Small intestine (tissue), 7 donors: ENCODE results near the gene LSAMP. TPM values are rescaled to one million over a fixed set of nuclear protein-coding genes. Genes with fewer than 3 reads are reported as not detected.

Source experiments
- DNase-seq, 2 donors: peaks; one replicate each; pipeline versions ENCODE4 v3.0.0 to v3.0.0-alpha.2; 2013
- FAIRE-seq: peaks from 2 replicates; lab custom pipeline; 2012; peaks lifted over from hg19 to GRCh38; lab: Jason Lieb, UNC
- H3K27ac ChIP-seq, 3 donors: one replicate each; pipeline ENCODE4 v1.5.1; 2013; ENCODE audit warnings: low read length in 2 of 3, mild to moderate bottlenecking in 2 of 3, control low read depth in 1 of 3, inconsistent platforms in 1 of 3, low read depth in 1 of 3, moderate library complexity in 1 of 3
- H3K27me3 ChIP-seq, 3 donors: one replicate each; pipeline ENCODE4 v1.6.1; 2013; ENCODE audit warnings: low read length in 3 of 3, inconsistent platforms in 1 of 3; ENCODE audit not compliant: control insufficient read depth in 3 of 3, insufficient read depth in 3 of 3
- H3K36me3 ChIP-seq, 3 donors: one replicate each; pipeline ENCODE4 v1.6.1; 2013; ENCODE audit warnings: low read length in 3 of 3, inconsistent platforms in 1 of 3, low read depth in 1 of 3, mild to moderate bottlenecking in 1 of 3, moderate library complexity in 1 of 3; ENCODE audit not compliant: control insufficient read depth in 3 of 3, insufficient read depth in 2 of 3
- H3K4me1 ChIP-seq, 3 donors: one replicate each; pipeline ENCODE4 v1.6.1; 2013; ENCODE audit warnings: low read length in 2 of 3, inconsistent platforms in 1 of 3, low read depth in 1 of 3, mild to moderate bottlenecking in 1 of 3, moderate library complexity in 1 of 3; ENCODE audit not compliant: control insufficient read depth in 3 of 3, insufficient read depth in 2 of 3
- H3K4me3 ChIP-seq, 3 donors: one replicate each; pipeline ENCODE4 v1.5.1; 2013; ENCODE audit warnings: low read length in 3 of 3, control low read depth in 1 of 3, inconsistent platforms in 1 of 3, low read depth in 1 of 3, mild to moderate bottlenecking in 1 of 3, moderate library complexity in 1 of 3
- H3K9me3 ChIP-seq, 2 donors: one replicate each; pipeline ENCODE4 v1.6.1; 2013; ENCODE audit warnings: low read depth in 1 of 2, low read length in 1 of 2; ENCODE audit not compliant: control insufficient read depth in 2 of 2, insufficient read depth in 1 of 2
- WGBS, 3 donors: extraction: QIAGEN DNeasy Blood & Tissue Kit; methylation state at CpG; one replicate each; pipeline ENCODE4 v1.1.7; 2013; 5-methylcytosine and 5-hydroxymethylcytosine counted together
- polyA plus RNA-seq, 4 donors: library from polyadenylated mRNA; stranded (reverse) in 3 of 4; unstranded in 1 of 4; fragments of 200-250 nt in 3 of 4; fragments of 120-200 nt in 1 of 4; gene quantifications; one replicate each; pipeline versions ENCODE4 v1.2.1 to v1.2.3, GENCODE V29; 2013
- donor health status: healthy with polysubstance abuse.
- donor health status: control.
- donor health status: control.
- donor health status: Bipolar disorder and iron deficiency.
- donor health status: healthy.

Gene LSAMP
- polyA plus RNA-seq, 4 donors = 0.27 to 2.9 (median 1.8) TPM; not detected in 1

DNA sequence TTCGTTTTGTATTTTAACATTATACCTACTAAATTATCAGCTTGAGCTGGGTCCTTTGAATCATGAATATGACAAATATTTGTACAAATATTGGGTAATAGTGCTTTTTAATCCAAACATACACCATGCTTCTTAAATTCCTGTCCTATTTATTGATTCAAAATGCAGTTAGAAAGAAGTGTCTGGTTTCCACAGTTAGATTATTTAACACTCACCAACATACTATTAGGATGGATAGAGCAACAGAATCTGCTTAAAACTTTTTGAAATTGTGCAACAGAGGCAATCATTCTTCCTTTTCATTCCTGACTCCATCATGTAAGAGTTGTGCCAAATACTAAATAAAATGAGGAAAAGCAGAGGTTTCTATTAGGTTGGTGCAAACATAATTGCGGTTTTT is 281.2 kb downstream of the LSAMP start:
- Histone ChIP-seq H3K36me3 (no peaks in the 10 kb centered on the region), H3K4me1 (no peaks in the 10 kb centered on the region)
- no peak for FAIRE-seq

DNA sequence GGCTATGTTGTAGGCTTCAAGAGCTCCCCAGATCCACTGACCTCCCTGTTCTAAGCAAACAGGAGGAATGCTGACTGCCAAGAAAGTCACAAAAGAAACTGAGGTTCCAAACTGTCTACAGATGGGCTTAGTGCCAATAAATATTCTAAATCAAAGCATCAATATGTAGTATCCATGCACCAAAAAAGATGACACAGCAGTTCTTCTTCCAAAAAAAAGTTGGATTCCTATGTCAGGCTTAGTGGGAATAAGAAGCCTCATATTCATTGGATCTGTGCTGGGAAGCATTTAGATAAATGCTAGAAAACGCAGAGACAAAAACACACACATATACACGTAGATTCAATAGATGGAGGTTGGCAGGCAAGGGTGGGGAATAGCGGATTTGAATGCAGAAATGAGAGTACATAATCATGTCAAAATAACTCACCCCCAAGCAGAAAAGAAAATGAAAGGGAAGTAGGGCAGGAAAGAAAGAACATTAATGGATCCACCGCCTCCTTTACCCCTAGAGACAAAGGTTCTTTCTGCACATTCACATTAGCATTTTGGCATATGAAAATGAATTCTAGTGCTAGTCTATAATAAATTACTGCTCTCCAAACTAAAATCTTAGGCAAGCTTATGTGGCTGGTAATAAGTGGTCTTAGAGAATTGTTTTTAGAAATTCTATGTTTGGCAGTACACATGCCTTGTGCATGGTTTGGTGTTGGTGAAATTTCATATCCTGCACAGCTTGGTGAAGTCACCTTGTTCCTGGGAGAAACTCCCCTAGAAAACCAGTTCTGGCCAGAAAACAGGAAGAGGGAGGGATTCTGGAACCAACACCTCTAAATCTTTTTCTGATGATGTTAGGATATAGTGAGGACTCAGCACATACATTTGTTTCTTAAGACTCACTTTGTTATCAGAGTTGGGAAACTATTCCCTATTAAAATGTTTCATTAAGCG is 283.4 kb downstream of the LSAMP start:
- FAIRE-seq = no peak
- Histone ChIP-seq H3K36me3 (no peaks in the 10 kb centered on the region), H3K4me1 (no peaks in the 10 kb centered on the region), H3K9me3 (no peaks in the 10 kb centered on the region), H3K4me3 (no peak overlapping the region), H3K27ac (no peak overlapping the region), H3K27me3 (no peaks in the 10 kb centered on the region)
- WGBS, 3 donors = 72 to 84% (median 76%) methylated on average over 5 of the region's 5 CpGs
- DNase-seq = no peak

More for the DNA sequence above, 281.2 kb downstream of the LSAMP start:
- no peak for DNase-seq
- no peak overlapping the region for H3K4me3 ChIP-seq
- no peaks in the 10 kb centered on the region for H3K9me3 ChIP-seq
- H3K27ac ChIP-seq = no peak overlapping the region
- 67 to 72% (median 72%) methylated on average over 2 of the region's 2 CpGs for WGBS, 3 donors
- no peaks in the 10 kb centered on the region for H3K27me3 ChIP-seq

DNA sequence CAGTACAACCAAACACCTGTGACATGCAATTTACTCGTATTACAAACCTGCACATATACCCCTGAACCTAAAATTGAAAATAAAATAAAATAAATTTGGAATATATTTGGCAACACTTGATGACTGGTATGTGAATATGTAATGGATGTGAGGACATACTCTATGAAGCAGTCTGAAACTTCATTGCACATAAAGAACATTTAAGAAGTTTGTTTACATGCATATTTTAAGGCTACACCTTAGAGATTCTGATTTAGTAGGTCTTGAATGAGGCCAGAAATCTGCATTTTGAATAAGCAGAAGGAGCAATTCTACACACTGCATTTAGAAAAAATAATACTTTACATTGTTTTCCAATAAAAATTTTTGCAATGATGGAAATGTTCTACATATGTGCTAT is 284.7 kb downstream of the LSAMP start:
- no peaks in the 10 kb centered on the region for H3K36me3 ChIP-seq
- DNase-seq (no peak), FAIRE-seq (no peak)
- no peak overlapping the region for H3K27ac ChIP-seq
- no peaks in the 10 kb centered on the region for H3K4me1 ChIP-seq
- H3K4me3 ChIP-seq = no peak overlapping the region
- no peaks in the 10 kb centered on the region for H3K9me3 ChIP-seq
- no peaks in the 10 kb centered on the region for H3K27me3 ChIP-seq
- WGBS, 3 donors = 79 to 89% (median 89%) methylated on average over 1 of the region's 1 CpG

DNA sequence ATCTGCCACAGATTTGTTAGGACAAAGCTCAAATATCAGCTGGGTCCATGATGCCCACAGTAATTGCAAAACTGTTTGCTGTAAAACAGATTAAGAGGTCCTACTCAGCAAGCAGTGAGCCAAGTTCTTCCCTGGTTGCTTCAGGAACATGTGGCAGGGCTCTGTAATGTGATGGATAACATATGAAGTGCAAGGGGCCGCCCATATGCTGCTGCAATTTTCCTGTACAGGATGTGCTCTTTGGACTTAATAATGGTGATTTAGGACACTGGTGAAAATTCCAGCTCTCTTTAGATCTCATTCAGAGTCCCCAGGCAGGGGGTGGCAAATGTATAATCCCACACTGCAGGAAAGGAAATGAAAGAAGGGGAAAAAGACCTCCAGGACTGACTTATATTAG is 289.4 kb downstream of the LSAMP start:
- no peaks in the 10 kb centered on the region for H3K36me3 ChIP-seq
- H3K4me3 ChIP-seq = no peak overlapping the region
- H3K27me3 ChIP-seq = no peaks in the 10 kb centered on the region
- H3K9me3 ChIP-seq = no peaks in the 10 kb centered on the region
- no peaks in the 10 kb centered on the region for H3K4me1 ChIP-seq
- H3K27ac ChIP-seq = no peak overlapping the region
- WGBS, 3 donors = 38 to 61% (median 52%) methylated on average over 1 of the region's 1 CpG
- FAIRE-seq (no peak), DNase-seq (peak in 1 of 2 donors; percentile 9)

DNA sequence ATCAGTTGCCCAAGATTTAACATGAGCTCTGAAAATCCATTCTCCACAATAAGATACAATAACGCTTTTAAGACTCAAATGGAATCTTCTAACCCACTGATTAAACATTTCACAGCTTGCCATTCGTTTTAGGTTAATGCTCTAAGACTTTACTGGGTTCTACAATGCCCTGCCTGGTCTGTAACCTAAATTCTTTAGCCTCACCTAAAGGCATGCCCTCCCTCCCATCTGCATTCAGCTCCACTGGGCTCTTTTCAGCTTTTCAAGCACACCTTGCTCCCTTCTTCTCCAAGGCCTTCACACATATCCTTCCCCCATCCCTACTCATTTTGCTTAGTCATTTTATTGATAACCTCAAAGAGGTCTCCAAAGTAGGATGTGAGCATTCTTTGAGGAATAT is 290.9 kb downstream of the LSAMP start:
- H3K27ac ChIP-seq = no peak overlapping the region
- H3K36me3 ChIP-seq = no peaks in the 10 kb centered on the region
- H3K9me3 ChIP-seq = no peaks in the 10 kb centered on the region
- no peak overlapping the region for H3K4me3 ChIP-seq
- no peaks in the 10 kb centered on the region for H3K27me3 ChIP-seq
- FAIRE-seq (no peak), DNase-seq (no peak)
- 41 to 61% (median 43%) methylated on average over 2 of the region's 2 CpGs for WGBS, 3 donors
- H3K4me1 ChIP-seq = no peaks in the 10 kb centered on the region

DNA sequence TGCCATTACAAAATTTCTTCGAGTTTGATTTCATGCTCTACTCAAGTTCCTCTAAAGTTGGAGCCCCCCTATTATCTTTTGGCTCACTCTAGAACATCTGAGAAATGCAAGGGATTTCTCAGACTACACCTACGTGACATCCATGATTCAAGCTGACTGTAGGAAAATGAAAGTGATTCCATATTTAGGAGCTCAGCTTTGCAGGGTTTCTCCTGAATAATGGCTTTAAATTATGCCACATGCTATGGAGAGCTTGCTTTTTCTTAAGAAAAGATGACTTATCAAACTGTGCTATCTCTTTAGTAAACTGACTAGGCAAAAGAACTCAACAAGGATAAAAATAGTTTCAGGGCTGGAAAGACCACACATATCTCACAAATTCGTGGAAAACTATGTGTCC is 292.1 kb downstream of the LSAMP start:
- no peaks in the 10 kb centered on the region for H3K9me3 ChIP-seq
- H3K27me3 ChIP-seq = no peaks in the 10 kb centered on the region
- 34 to 55% (median 42%) methylated on average over 3 of the region's 3 CpGs for WGBS, 3 donors
- FAIRE-seq (no peak), DNase-seq (no peak)
- H3K4me1 ChIP-seq = no peaks in the 10 kb centered on the region
- no peak overlapping the region for H3K27ac ChIP-seq
- H3K4me3 ChIP-seq = no peak overlapping the region
- H3K36me3 ChIP-seq = no peaks in the 10 kb centered on the region

DNA sequence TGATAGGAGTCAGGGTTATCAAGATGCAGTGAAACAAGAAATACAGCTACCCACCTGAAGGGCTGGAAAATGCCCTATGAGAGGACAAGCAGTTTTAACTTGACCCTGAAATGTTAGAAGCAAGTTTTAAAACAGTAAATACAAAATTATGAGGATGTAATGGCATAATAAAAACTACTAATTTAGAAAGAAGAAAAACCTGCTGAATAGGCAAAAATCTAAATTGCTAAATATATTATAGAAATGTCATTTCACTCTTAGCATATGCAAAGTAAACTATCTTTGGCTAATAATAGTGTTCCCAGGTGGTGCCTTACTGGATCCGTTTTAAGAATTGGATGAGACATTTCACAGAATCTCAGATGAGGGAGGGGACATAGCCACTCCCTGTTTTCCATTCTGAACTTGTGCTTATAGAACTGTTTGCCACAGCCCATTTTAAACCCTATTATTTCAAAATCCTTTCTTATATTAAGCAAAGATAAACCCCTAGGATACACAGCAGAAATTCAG is 294.6 kb downstream of the LSAMP start:
- FAIRE-seq = no peak
- no peak overlapping the region for H3K27ac ChIP-seq
- H3K4me1 ChIP-seq = no peaks in the 10 kb centered on the region
- no peak overlapping the region for H3K4me3 ChIP-seq
- H3K36me3 ChIP-seq = no peaks in the 10 kb centered on the region
- no peak for DNase-seq
- WGBS, 3 donors = 40 to 54% (median 42%) methylated on average over 1 of the region's 1 CpG
- no peaks in the 10 kb centered on the region for H3K9me3 ChIP-seq
- no peaks in the 10 kb centered on the region for H3K27me3 ChIP-seq

DNA sequence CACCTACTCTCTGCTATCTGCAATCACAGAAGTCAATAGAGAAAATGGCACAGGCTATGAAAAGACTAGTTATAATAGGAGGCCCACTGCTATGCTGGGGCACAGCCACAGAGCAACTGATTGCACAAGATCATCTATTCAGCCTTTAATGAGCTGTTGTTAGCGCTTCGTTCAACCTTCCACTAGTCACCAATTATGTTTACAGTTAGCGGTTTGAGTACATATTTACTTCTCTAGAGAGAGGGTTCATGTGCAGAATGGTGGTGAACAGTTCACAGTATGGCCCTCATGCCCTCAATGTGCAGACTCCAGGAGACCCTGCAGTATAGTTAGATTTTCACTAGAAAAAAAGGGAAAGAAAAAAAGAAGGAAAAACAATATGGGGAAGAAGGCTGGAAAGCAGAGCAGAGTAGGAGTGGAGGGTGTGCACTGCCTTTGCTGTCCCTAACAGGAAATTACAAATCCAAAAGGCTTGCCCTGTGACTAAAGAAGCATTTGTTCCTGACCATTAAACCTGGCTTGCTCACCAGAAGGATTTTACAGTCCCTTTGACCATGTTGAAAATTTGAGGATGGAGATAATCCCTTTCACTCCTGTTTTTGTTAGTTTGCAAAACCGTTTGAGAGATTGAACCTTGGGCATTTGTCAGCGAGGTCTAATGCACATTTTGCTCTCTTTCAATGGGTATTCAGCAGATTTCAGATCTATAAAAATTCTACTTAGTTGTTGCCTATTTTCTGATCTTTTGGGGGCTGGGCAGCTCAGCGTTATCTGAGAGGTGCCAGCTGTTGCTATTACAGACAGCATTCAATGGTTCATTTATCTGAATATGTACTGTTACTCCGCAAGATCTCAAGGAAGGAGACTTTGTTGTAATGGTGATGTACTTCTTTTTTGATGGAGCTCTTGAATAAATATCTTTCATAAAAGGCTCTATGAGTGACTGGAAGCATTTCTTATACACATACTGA is 296.1 kb downstream of the LSAMP start:
- FAIRE-seq = no peak
- no peaks in the 10 kb centered on the region for H3K27me3 ChIP-seq
- H3K9me3 ChIP-seq = no peaks in the 10 kb centered on the region
- H3K27ac ChIP-seq = no peak overlapping the region
- WGBS, 3 donors = 53 to 70% (median 65%) methylated on average over 7 of the region's 7 CpGs
- H3K36me3 ChIP-seq = no peaks in the 10 kb centered on the region
- DNase-seq = no peak
- no peaks in the 10 kb centered on the region for H3K4me1 ChIP-seq
- H3K4me3 ChIP-seq = no peak overlapping the region
